Large intestine (tissue), 3 donors: Measurements from ENCODE around the gene ZFYVE1. TPM values are rescaled to one million over a fixed set of nuclear protein-coding genes. Genes with fewer than 3 reads are reported as not detected.
A peak's percentile ranks its signal among the peaks of the same experiment; 100 is the strongest.
"Not testable (repeated sequence)": the region's sequence is repeated elsewhere in the genome, so short reads cannot be mapped to it uniquely, and the experiment has no call there.

ENCODE experiments used
- DNase-seq, 2 donors: peaks; one replicate each; pipeline versions ENCODE4 v3.0.0 to v3.0.0-alpha.2; 2013
- H3K27ac ChIP-seq: one replicate; pipeline ENCODE4 v1.5.1; 2013; ENCODE audit warnings: low read length
- H3K27me3 ChIP-seq: 2 replicates; pipeline ENCODE4 v1.6.1; 2013; ENCODE audit warnings: low read length; ENCODE audit not compliant: control insufficient read depth, insufficient read depth
- H3K36me3 ChIP-seq: 2 replicates; pipeline ENCODE4 v1.6.1; 2013; ENCODE audit warnings: low read length; ENCODE audit not compliant: control insufficient read depth, insufficient read depth
- H3K4me1 ChIP-seq: one replicate; pipeline ENCODE4 v1.6.1; 2013; ENCODE audit warnings: low read length; ENCODE audit not compliant: control insufficient read depth, insufficient read depth
- H3K4me3 ChIP-seq: one replicate; pipeline ENCODE4 v1.5.1; 2013; ENCODE audit warnings: low read length
- H3K9me3 ChIP-seq: one replicate; pipeline ENCODE4 v1.6.1; 2013; ENCODE audit warnings: mild to moderate bottlenecking, low read depth, low read length, moderate library complexity; ENCODE audit not compliant: control insufficient read depth
- WGBS: methylation state at CpG from one replicate; pipeline ENCODE4 v1.1.5; 2013; ENCODE audit warnings: low lambda C conversion rate; ENCODE audit not compliant: insufficient coverage; 5-methylcytosine and 5-hydroxymethylcytosine counted together
- polyA plus RNA-seq: library from polyadenylated mRNA; unstranded; fragments of 120-200 nt; gene quantifications from one replicate; pipeline ENCODE4 v1.2.1, GENCODE V29; 2013

Gene ZFYVE1
- polyA plus RNA-seq, 1 donor: 14.2 TPM

DNA sequence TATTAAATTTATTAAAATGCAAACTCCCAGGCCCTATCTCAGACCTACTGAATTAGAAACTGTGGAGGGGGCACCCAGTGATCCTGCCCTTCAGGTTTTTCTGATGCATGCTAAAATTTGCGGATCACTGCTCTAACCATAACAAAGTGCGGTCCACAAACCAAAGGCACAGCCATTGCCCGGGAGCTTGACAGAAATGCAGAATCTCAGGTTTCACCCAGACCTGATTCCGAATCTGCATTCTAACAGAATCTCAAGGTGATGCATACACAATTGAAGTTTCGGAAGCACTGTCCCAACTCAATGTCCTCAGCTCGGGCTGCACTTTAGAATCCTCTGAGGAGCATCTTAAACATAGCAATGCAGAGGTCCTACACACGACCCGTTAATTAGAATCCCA is 46.0 kb downstream of the ZFYVE1 start:
- DNase-seq: no peak
- Histone ChIP-seq H3K27ac (no peak overlapping the region), H3K4me3 (no peak overlapping the region), H3K36me3 (peaks cover 50% of the 10 kb centered on the region), H3K27me3 (no peaks in the 10 kb centered on the region), H3K4me1 (no peaks in the 10 kb centered on the region), H3K9me3 (no peaks in the 10 kb centered on the region)
- 92% methylated on average over 2 of the region's 8 CpGs for WGBS

DNA sequence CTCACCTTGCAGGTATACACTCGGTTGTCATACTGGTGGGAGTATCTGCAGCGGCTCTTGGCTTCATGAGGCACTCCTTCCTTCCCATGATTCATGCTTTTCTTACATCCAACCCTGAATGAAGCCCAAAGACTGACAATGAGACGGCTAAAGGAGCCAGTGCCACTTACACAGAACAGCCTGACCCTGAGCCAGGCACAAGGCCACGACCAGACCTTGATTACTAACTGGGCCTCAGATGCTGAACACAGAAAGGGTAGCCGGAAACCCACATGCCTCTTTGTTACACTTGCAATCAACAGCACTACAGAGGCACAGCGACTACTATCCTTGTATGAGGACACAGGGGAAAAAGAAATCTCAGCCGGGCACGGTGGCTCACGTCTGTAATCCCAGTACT is 48.0 kb downstream of the ZFYVE1 start:
- H3K36me3 ChIP-seq: peaks cover 65% of the 10 kb centered on the region
- H3K4me3 ChIP-seq: no peak overlapping the region
- H3K27me3 ChIP-seq: no peaks in the 10 kb centered on the region
- no peaks in the 10 kb centered on the region for H3K9me3 ChIP-seq
- WGBS: no CpG with 5 or more reads among the region's 9 CpGs
- DNase-seq: no peak
- no peak overlapping the region for H3K27ac ChIP-seq
- no peaks in the 10 kb centered on the region for H3K4me1 ChIP-seq

DNA sequence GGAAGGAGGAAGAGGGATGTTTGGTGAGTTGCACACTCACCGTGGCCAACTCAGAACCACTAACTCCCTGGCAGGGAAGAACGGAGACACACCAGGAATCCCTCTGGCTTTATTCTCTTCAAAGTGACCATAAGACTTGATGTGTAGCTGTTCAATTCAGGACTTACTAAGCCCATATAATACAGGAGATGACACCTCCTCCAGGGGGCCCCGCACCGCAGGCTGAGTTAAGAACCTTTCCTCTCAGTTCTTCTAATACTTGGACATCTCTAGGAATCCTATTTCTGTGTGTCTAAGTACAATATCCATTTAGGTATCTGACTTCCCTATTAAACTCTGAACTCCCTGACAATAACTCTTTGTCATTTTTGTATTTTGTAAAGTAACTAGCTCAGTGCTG is 51.1 kb downstream of the ZFYVE1 start:
- H3K36me3 ChIP-seq: peaks cover 76% of the 10 kb centered on the region
- H3K4me1 ChIP-seq: no peaks in the 10 kb centered on the region
- H3K9me3 ChIP-seq: no peaks in the 10 kb centered on the region
- no peak overlapping the region for H3K4me3 ChIP-seq
- H3K27me3 ChIP-seq: no peaks in the 10 kb centered on the region
- H3K27ac ChIP-seq: no peak overlapping the region
- 100% methylated on average over 1 of the region's 4 CpGs for WGBS
- no peak for DNase-seq

DNA sequence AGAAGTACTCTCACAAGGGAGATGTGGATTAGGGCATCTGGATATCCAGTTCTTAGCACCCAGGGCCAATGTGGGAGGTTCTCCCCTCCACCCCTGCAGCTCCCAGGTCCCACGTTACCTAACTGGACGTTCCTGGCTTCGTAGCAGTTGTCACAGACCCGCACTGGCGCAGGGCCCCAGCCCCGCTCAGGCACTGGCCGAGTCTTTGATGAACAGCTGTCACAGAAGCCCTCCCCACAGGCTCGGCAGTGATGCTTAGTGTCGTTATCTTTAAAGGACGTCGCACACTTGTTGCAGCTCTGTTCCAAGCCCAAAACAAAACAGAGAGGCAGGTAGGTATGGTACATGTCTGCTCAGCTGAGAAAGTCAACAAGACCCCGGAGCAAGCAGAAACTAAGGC is 52.2 kb downstream of the ZFYVE1 start:
- H3K27me3 ChIP-seq: no peaks in the 10 kb centered on the region
- H3K4me3 ChIP-seq: no peak overlapping the region
- peaks cover 79% of the 10 kb centered on the region for H3K36me3 ChIP-seq
- DNase-seq: no peak
- no peak overlapping the region for H3K27ac ChIP-seq
- H3K9me3 ChIP-seq: no peaks in the 10 kb centered on the region
- H3K4me1 ChIP-seq: no peaks in the 10 kb centered on the region
- no CpG with 5 or more reads among the region's 12 CpGs for WGBS

- no peak overlapping the region for H3K27ac ChIP-seq
- H3K9me3 ChIP-seq: no peaks in the 10 kb centered on the region
- no peak overlapping the region for H3K4me3 ChIP-seq
- no peaks in the 10 kb centered on the region for H3K4me1 ChIP-seq
- H3K36me3 ChIP-seq: peaks cover 64% of the 10 kb centered on the region
- 100% methylated on average over 1 of the region's 20 CpGs for WGBS
- no peak for DNase-seq
- no peaks in the 10 kb centered on the region for H3K27me3 ChIP-seq
Measured at GRCh38 chr14:72970824-72971434, 56.0 kb downstream of the ZFYVE1 start.

GRCh38 chr14:72970058-72970630 is 56.8 kb downstream of the ZFYVE1 start:
- no peaks in the 10 kb centered on the region for H3K27me3 ChIP-seq
- H3K27ac ChIP-seq: no peak overlapping the region
- H3K4me1 ChIP-seq: no peaks in the 10 kb centered on the region
- WGBS: 80% methylated on average over 1 of the region's 17 CpGs
- no peak for DNase-seq
- H3K4me3 ChIP-seq: no peak overlapping the region
- peaks cover 57% of the 10 kb centered on the region for H3K36me3 ChIP-seq
- H3K9me3 ChIP-seq: no peaks in the 10 kb centered on the region

GRCh38 chr14:72968316-72968715 is 58.6 kb downstream of the ZFYVE1 start:
- DNase-seq: no peak
- WGBS: no CpG with 5 or more reads among the region's 5 CpGs

GRCh38 chr14:72966038-72966437 is 60.9 kb downstream of the ZFYVE1 start:
- no peak for DNase-seq
- no peaks in the 10 kb centered on the region for H3K9me3 ChIP-seq
- peaks cover 32% of the 10 kb centered on the region for H3K36me3 ChIP-seq
- no peak overlapping the region for H3K27ac ChIP-seq
- no CpG with 5 or more reads among the region's 6 CpGs for WGBS
- no peak overlapping the region for H3K4me3 ChIP-seq
- H3K4me1 ChIP-seq: no peaks in the 10 kb centered on the region
- no peaks in the 10 kb centered on the region for H3K27me3 ChIP-seq

More at GRCh38 chr14:72968316-72968715, 58.6 kb downstream of the ZFYVE1 start:
- Histone ChIP-seq H3K27me3 (no peaks in the 10 kb centered on the region), H3K4me1 (no peaks in the 10 kb centered on the region), H3K9me3 (no peaks in the 10 kb centered on the region), H3K27ac (no peak overlapping the region), H3K4me3 (no peak overlapping the region), H3K36me3 (peaks cover 38% of the 10 kb centered on the region)

DNA sequence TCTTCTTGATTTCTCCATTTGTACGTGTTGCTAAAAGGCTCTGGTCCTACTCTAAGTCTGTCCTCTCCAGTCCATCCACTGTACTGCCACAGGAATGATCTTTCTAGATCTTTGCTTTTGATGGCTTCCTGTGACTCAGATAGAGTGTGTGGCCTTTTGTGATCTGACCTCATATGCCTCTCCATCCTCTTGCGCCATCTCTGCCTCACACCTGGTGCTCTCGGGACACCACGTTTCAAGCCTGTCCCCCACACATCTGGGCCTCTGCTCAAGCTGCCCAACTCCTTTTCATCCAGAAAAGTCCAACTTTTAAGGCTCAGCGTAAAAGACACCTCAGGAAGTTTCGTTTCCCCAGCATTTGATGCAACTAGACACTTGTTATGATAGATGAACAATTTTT is 61.7 kb downstream of the ZFYVE1 start:
- Histone ChIP-seq H3K27me3 (no peaks in the 10 kb centered on the region), H3K27ac (no peak overlapping the region), H3K36me3 (peaks cover 29% of the 10 kb centered on the region), H3K9me3 (no peaks in the 10 kb centered on the region), H3K4me1 (no peaks in the 10 kb centered on the region), H3K4me3 (no peak overlapping the region)
- WGBS: 76% methylated on average over 4 of the region's 6 CpGs
- no peak for DNase-seq

- WGBS: no CpG with 5 or more reads among the region's 6 CpGs
- Histone ChIP-seq H3K27me3 (no peaks in the 10 kb centered on the region), H3K27ac (no peak overlapping the region), H3K4me3 (no peak overlapping the region), H3K36me3 (peaks cover 35% of the 10 kb centered on the region), H3K9me3 (no peaks in the 10 kb centered on the region), H3K4me1 (no peaks in the 10 kb centered on the region)
- no peak for DNase-seq
Measured at GRCh38 chr14:72962829-72963312, 64.0 kb downstream of the ZFYVE1 start.

GRCh38 chr14:72962336-72962754 is 64.6 kb downstream of the ZFYVE1 start:
- peaks cover 40% of the 10 kb centered on the region for H3K36me3 ChIP-seq
- H3K4me3 ChIP-seq, H3K4me1 ChIP-seq, H3K9me3 ChIP-seq, H3K27me3 ChIP-seq, H3K27ac ChIP-seq: not testable (repeated sequence)
- DNase-seq: peak in 1 of 2 donors; percentile 11
- WGBS: no CpG with 5 or more reads among the region's 10 CpGs
